HepG2 (cell line): ENCODE measurements around the gene ILRUN. TPM values are rescaled to one million over a fixed set of nuclear protein-coding genes. Genes with fewer than 3 reads are reported as not detected.

Source experiments
- ATAC-seq: fragments of 200-7000 bp; cut with Tn5 transposase; 3 replicates; pipeline ENCODE4 v1.9.1; 2020; ENCODE audit warnings: mild to moderate bottlenecking, moderate library complexity
- BruUV-seq: library from RNA; stranded (reverse); fragments of 400-500 nt; replicated peaks from 2 replicates; lab custom pipeline; 2021; lab: Mats Ljungman, UMichigan
- CTCF ChIA-PET: fragments of 300-600 bp; formaldehyde crosslinking; extraction: SDS; loops from one replicate; lab custom pipeline; 2021; ENCODE audit warnings: low total read pairs, inconsistent platforms, low intra/inter-chr PET ratio; lab: Yijun Ruan, JAX
- POLR2A ChIA-PET: fragments of 350-600 bp; sonication (Branson Sonifier 250); formaldehyde crosslinking; loops from one replicate; lab custom pipeline; 2020; ENCODE audit warnings: antibody characterized with exemption, inconsistent platforms; lab: Yijun Ruan, JAX
- DNase-seq: peaks from one replicate; pipeline ENCODE4 v3.0.0-alpha.2; 2015; ENCODE audit warnings: low spot score
- FAIRE-seq: peaks from 3 replicates; lab custom pipeline; 2011; peaks lifted over from hg19 to GRCh38; lab: Jason Lieb, UNC
- H2AFZ ChIP-seq: one replicate; pipeline ENCODE4 v1.6.1; 2011; ENCODE audit warnings: low read length, inconsistent platforms
- H3K27ac ChIP-seq: fragments of 300-600 bp; 3 replicates; pipeline ENCODE4 v1.8.0; 2011; ENCODE audit warnings: mixed run types, mild to moderate bottlenecking, mixed read lengths, low read length, inconsistent platforms; ENCODE audit not compliant: insufficient read depth; ENCODE audit errors: extremely low read length
- H3K27me3 ChIP-seq, 2 experiments: fragments of 200-600 bp in 1 of 2; 2 replicates in 1 of 2; 3 replicates in 1 of 2; pipeline versions ENCODE4 v1.6.0 to v1.8.0; 2011; ENCODE audit warnings: low read length in 2 of 2, mild to moderate bottlenecking in 2 of 2, moderate library complexity in 2 of 2, inconsistent platforms in 1 of 2; ENCODE audit not compliant: insufficient read depth in 2 of 2, control insufficient read depth in 1 of 2
- H3K36me3 ChIP-seq, 2 experiments: fragments of 200-600 bp in 1 of 2; replicated peaks in 1 of 2; 2 replicates in 1 of 2; 3 replicates in 1 of 2; pipeline versions ENCODE4 v1.5.1 to v1.8.0; 2011; ENCODE audit warnings: low read length in 2 of 2, inconsistent platforms in 1 of 2; ENCODE audit not compliant: insufficient read depth in 2 of 2, control insufficient read depth in 1 of 2
- H3K4me1 ChIP-seq: 2 replicates; pipeline ENCODE4 v1.5.1; 2012; ENCODE audit warnings: low read length, inconsistent platforms; ENCODE audit not compliant: insufficient read depth
- H3K4me2 ChIP-seq: 2 replicates; pipeline ENCODE4 v1.6.0; 2011; ENCODE audit warnings: low read depth, low read length, inconsistent platforms
- H3K4me3 ChIP-seq, 3 experiments: fragments of 200-600 bp in 1 of 3; sonication (generic), shearing (Covaris generic) in 1 of 3; replicated peaks in 1 of 3; 2 replicates each; pipeline ENCODE4 v1.5.1; 2011 to 2016; ENCODE audit warnings: low read length in 3 of 3, inconsistent platforms in 2 of 3, low read depth in 2 of 3, mild to moderate bottlenecking in 2 of 3, control low read depth in 1 of 3, mixed read lengths in 1 of 3; ENCODE audit not compliant: insufficient read depth in 1 of 3
- H3K79me2 ChIP-seq: one replicate; pipeline ENCODE4 v1.6.1; 2011; ENCODE audit warnings: low read length, inconsistent platforms; ENCODE audit not compliant: insufficient read depth
- H3K9ac ChIP-seq: 2 replicates; pipeline ENCODE4 v1.6.0; 2011; ENCODE audit warnings: mild to moderate bottlenecking, low read depth, low read length, inconsistent platforms; ENCODE audit not compliant: insufficient read depth
- H3K9me3 ChIP-seq: 2 replicates; pipeline ENCODE4 v1.5.1; 2012; ENCODE audit warnings: mild to moderate bottlenecking, low read length
- H4K20me1 ChIP-seq: 2 replicates; pipeline ENCODE4 v1.6.0; 2011; ENCODE audit warnings: inconsistent platforms, mild to moderate bottlenecking, low read length, moderate library complexity; ENCODE audit not compliant: insufficient read depth
- ADNP ChIP-seq: sonication (generic); formaldehyde crosslinking; IDR thresholded peaks from 2 replicates; pipeline ENCODE4 v1.4.0; 2020; ENCODE audit warnings: missing genetic modification reagents
- ATF6 ChIP-seq: sonication (generic); formaldehyde crosslinking; conservative IDR thresholded peaks from 2 replicates; pipeline ENCODE4 v1.4.0; 2020; ENCODE audit warnings: missing genetic modification reagents
- MTF1 ChIP-seq: sonication (generic); formaldehyde crosslinking; IDR thresholded peaks from 2 replicates; pipeline ENCODE4 v1.5.0; 2020; ENCODE audit warnings: missing genetic modification reagents
- MTF2 ChIP-seq: sonication (generic); formaldehyde crosslinking; IDR thresholded peaks from 2 replicates; pipeline ENCODE4 v1.5.0; 2020; ENCODE audit warnings: missing genetic modification reagents, borderline replicate concordance
- NPAS2 ChIP-seq: sonication (generic); formaldehyde crosslinking; IDR thresholded peaks from 2 replicates; pipeline ENCODE4 v1.8.0; 2022; ENCODE audit warnings: mild to moderate bottlenecking, missing genetic modification reagents, borderline replicate concordance
- PAF1 ChIP-seq: IDR thresholded peaks from 2 replicates; pipeline ENCODE4 v1.6.1; 2016; ENCODE audit warnings: missing genetic modification reagents, missing compliant biosample characterization
- WGBS: methylation state at CpG from one replicate; pipeline ENCODE4 v1.1.6; 2017; ENCODE audit warnings: low lambda C conversion rate; 5-methylcytosine and 5-hydroxymethylcytosine counted together
- in situ Hi-C: cut with HindIII; loops from 2 replicates; pipeline ENCODE4 v1.10.0; 2017; ENCODE audit warnings: low pct_unique_long_range_greater_than_20kb; ENCODE audit not compliant: extremely low pct_ligation_motif_present
- intact Hi-C: fragments of 100-400 bp; cut with micrococcal nuclease; formaldehyde crosslinking; loops from one replicate; pipeline ENCODE4 v1.10.0; 2022; ENCODE audit not compliant: unreplicated experiment
- polyA plus RNA-seq, 8 experiments: library from polyadenylated mRNA; depleted of rRNA in 3 of 8; stranded (reverse) in 7 of 8; unstranded in 1 of 8; fragments of >200 nt; fragmentation: Illumina TruSeq in 4 of 8; extraction: Trizol in 4 of 8; gene quantifications; 2 replicates each; pipeline versions ENCODE4 v1.2.1 to v1.2.3, GENCODE V29; 2011 to 2016; ENCODE audit warnings: low read depth in 4 of 8, missing spikeins in 1 of 8, mixed read lengths in 1 of 8; ENCODE audit not compliant: insufficient read depth in 1 of 8
- total RNA-seq, 5 experiments: library from RNA; depleted of rRNA; stranded (reverse); fragments of >200 nt; fragmentation: Illumina TruSeq; extraction: Trizol; gene quantifications; 2 replicates each; pipeline ENCODE4 v1.2.3, GENCODE V29; 2016; ENCODE audit warnings: low read depth in 1 of 5
- TF ChIP-seq, protein P1 (sequence below): sonication (generic); formaldehyde crosslinking; IDR thresholded peaks from 2 replicates; pipeline ENCODE4 v1.5.0; 2020; ENCODE audit warnings: missing genetic modification reagents, mild to moderate bottlenecking, borderline replicate concordance
- TF ChIP-seq, protein P2 (sequence below): sonication (generic); formaldehyde crosslinking; conservative IDR thresholded peaks from 2 replicates; pipeline ENCODE4 v1.8.0; 2022; ENCODE audit warnings: low read depth, missing genetic modification reagents

Gene ILRUN
- total and polyA plus RNA-seq, 2 of the 13 experiments (the other 11 are each of a cell fraction or from before 2014, with no cell fraction given): 45.5 to 66.6 TPM

- in situ Hi-C loops: no loop called here
- Histone ChIP-seq H3K4me3 (no peak overlapping the region), H3K4me1 (peaks cover 51% of the 10 kb centered on the region), H2AFZ (no peak overlapping the region), H3K27ac (no peak overlapping the region), H3K9ac (no peak overlapping the region), H3K4me2 (no peak overlapping the region)
- intact Hi-C loops: no loop called here
- POLR2A ChIA-PET: interaction anchor here (1.1 kb wide), 1 partner anchor 39 kb away, joined by 4 read pairs; the partner anchor contains the start of gene SNRPC
- DNase-seq: no peak
- no TSS peak for BruUV-seq
- 81% methylated on average over 2 of the region's 2 CpGs for WGBS
- TF ChIP-seq ATF6 (CRISPR knock-in tag) (no peak), MTF1 (no peak), PAF1 (CRISPR knock-in tag) (no peak), ADNP (CRISPR knock-in tag) (no peak), MTF2 (CRISPR knock-in tag) (no peak), NPAS2 (no peak)
- TF ChIP-seq, protein P1, sequence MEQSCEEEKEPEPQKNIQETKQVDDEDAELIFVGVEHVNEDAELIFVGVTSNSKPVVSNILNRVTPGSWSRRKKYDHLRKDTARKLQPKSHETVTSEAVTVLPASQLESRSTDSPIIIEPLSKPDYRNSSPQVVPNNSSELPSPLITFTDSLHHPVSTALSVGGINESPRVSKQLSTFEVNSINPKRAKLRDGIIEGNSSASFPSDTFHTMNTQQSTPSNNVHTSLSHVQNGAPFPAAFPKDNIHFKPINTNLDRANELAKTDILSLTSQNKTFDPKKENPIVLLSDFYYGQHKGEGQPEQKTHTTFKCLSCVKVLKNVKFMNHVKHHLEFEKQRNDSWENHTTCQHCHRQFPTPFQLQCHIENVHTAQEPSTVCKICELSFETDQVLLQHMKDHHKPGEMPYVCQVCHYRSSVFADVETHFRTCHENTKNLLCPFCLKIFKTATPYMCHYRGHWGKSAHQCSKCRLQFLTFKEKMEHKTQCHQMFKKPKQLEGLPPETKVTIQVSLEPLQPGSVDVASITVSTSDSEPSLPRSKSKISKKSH (CRISPR knock-in tag): no peak
- TF ChIP-seq, protein P2, sequence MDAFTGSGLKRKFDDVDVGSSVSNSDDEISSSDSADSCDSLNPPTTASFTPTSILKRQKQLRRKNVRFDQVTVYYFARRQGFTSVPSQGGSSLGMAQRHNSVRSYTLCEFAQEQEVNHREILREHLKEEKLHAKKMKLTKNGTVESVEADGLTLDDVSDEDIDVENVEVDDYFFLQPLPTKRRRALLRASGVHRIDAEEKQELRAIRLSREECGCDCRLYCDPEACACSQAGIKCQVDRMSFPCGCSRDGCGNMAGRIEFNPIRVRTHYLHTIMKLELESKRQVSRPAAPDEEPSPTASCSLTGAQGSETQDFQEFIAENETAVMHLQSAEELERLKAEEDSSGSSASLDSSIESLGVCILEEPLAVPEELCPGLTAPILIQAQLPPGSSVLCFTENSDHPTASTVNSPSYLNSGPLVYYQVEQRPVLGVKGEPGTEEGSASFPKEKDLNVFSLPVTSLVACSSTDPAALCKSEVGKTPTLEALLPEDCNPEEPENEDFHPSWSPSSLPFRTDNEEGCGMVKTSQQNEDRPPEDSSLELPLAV (CRISPR knock-in tag): no peak
- TF ChIP-seq, all 625 proteins: peak for 0
- CTCF ChIA-PET: no interaction called here
- ATAC-seq: no peak
- FAIRE-seq: no peak
- Histone ChIP-seq H3K79me2 (no peaks in the 10 kb centered on the region), H3K27me3 (peaks cover 3 to 4% of the 10 kb centered on the region in 2 experiments; a peak in 1 of 5 replicates), H3K9me3 (no peaks in the 10 kb centered on the region), H4K20me1 (no peaks in the 10 kb centered on the region), H3K36me3 (no peaks in the 10 kb centered on the region)
Measured at GRCh38 chr6:34717466-34717865, 20.9 kb upstream of the ILRUN start.
